Measurements from ENCODE around the gene TOB2. TPM values are rescaled to one million over a fixed set of nuclear protein-coding genes. Genes with fewer than 3 reads are reported as not detected.
A peak's percentile ranks its signal among the peaks of the same experiment; 100 is the strongest.
"Not testable (repeated sequence)": the region's sequence is repeated elsewhere in the genome, so short reads cannot be mapped to it uniquely, and the experiment has no call there.

TOB2 gene
- total RNA-seq, 1 donor from 2014 or later = 60.3 TPM

GRCh38 chr22:41437198-41437597 is 9.4 kb downstream of the TOB2 start:
- CTCF ChIA-PET = interaction anchor here (1.0 to 1.6 kb wide), 2 partner anchors 11 to 64 kb away, joined by 3 to 4 read pairs; no protein-coding TSS in a partner anchor

GRCh38 chr22:41436322-41437113 is 10.1 kb downstream of the TOB2 start:
- POLR2A ChIA-PET = interaction anchor here (0.6 to 1.6 kb wide), 5 partner anchors 10 to 32 kb away, joined by 3 to 8 read pairs (median 4); partner anchors contain the start of genes PHF5A and TOB2
- ATAC-seq (ENCODE audit: low read depth) = peak; percentile 7
- DNase-seq = no peak
- Mint-ChIP-seq H3K4me3 (no peak overlapping the region), H3K27me3 (no peaks in the 10 kb centered on the region), H3K9me3 (no peaks in the 10 kb centered on the region), H3K36me3 (ENCODE audit: low read depth) (peaks cover 63% of the 10 kb centered on the region), H3K4me1 (peaks cover 16% of the 10 kb centered on the region), H3K27ac (no peak overlapping the region)
- CTCF ChIA-PET = interaction anchor here (1.0 to 1.6 kb wide), 2 partner anchors 10 to 65 kb away, joined by 3 to 4 read pairs; no protein-coding TSS in a partner anchor
- intact Hi-C loops (cut with micrococcal nuclease) = no loop called here
- TF ChIP-seq CTCF (IDR thresholded peaks at IDR 0.05) = no peak

More at GRCh38 chr22:41437198-41437597, 9.4 kb downstream of the TOB2 start:
- POLR2A ChIA-PET = interaction anchor here (0.7 to 1.6 kb wide), 5 partner anchors 9 to 1345 kb away, joined by 3 to 10 read pairs (median 4); partner anchors contain the start of genes PHF5A and TOB2
- Mint-ChIP-seq H3K27me3 (no peaks in the 10 kb centered on the region), H3K4me1 (peaks cover 17% of the 10 kb centered on the region), H3K9me3 (no peaks in the 10 kb centered on the region), H3K36me3 (ENCODE audit: low read depth) (peaks cover 60% of the 10 kb centered on the region), H3K27ac (no peak overlapping the region), H3K4me3 (no peak overlapping the region)
- TF ChIP-seq CTCF (IDR thresholded peaks at IDR 0.05) = no peak
- DNase-seq = no peak
- intact Hi-C loops (cut with micrococcal nuclease) = no loop called here
- ATAC-seq (ENCODE audit: low read depth) = no peak

GRCh38 chr22:41435560-41435959 is 11.0 kb downstream of the TOB2 start:
- intact Hi-C loops (cut with micrococcal nuclease) = no loop called here
- ChIA-PET CTCF (interaction anchor here (1.6 kb wide), 1 partner anchor 66 kb away, joined by 4 read pairs; no protein-coding TSS in a partner anchor), POLR2A (interaction anchor here (0.6 to 1.6 kb wide), 2 partner anchors 10 to 11 kb away, joined by 3 to 6 read pairs; no protein-coding TSS in a partner anchor)
- no peaks in the 10 kb centered on the region for H3K9me3 Mint-ChIP-seq
- DNase-seq = no peak
- ATAC-seq (ENCODE audit: low read depth) = no peak
- TF ChIP-seq CTCF (IDR thresholded peaks at IDR 0.05) = no peak
- H3K27me3 Mint-ChIP-seq = no peaks in the 10 kb centered on the region
- H3K4me1 Mint-ChIP-seq = peaks cover 21% of the 10 kb centered on the region
- no peak overlapping the region for H3K4me3 Mint-ChIP-seq
- H3K27ac Mint-ChIP-seq = peak overlapping the region; percentile 37
- H3K36me3 Mint-ChIP-seq (ENCODE audit: low read depth) = peaks cover 67% of the 10 kb centered on the region

- POLR2A ChIA-PET = interaction anchor here (1.6 kb wide), 1 partner anchor 11 kb away, joined by 3 read pairs; no protein-coding TSS in a partner anchor
- Mint-ChIP-seq H3K36me3 (ENCODE audit: low read depth) (peaks cover 69% of the 10 kb centered on the region), H3K4me1 (peaks cover 17% of the 10 kb centered on the region)
- DNase-seq; H3K9me3 Mint-ChIP-seq; H3K27ac Mint-ChIP-seq; H3K4me3 Mint-ChIP-seq; ATAC-seq (ENCODE audit: low read depth); H3K27me3 Mint-ChIP-seq; intact Hi-C loops (cut with micrococcal nuclease); CTCF ChIA-PET: not testable (repeated sequence)
Measured at GRCh38 chr22:41434361-41435003, 12.1 kb downstream of the TOB2 start.

- ATAC-seq (ENCODE audit: low read depth); H3K9me3 Mint-ChIP-seq; intact Hi-C loops (cut with micrococcal nuclease); CTCF ChIA-PET; H3K27ac Mint-ChIP-seq; DNase-seq; H3K27me3 Mint-ChIP-seq; POLR2A ChIA-PET; H3K4me3 Mint-ChIP-seq: not testable (repeated sequence)
- H3K36me3 Mint-ChIP-seq (ENCODE audit: low read depth) = peaks cover 65% of the 10 kb centered on the region
- peaks cover 11% of the 10 kb centered on the region for H3K4me1 Mint-ChIP-seq
Measured at GRCh38 chr22:41433480-41433879, 13.1 kb downstream of the TOB2 start.

- peaks cover 64% of the 10 kb centered on the region for H3K36me3 Mint-ChIP-seq (ENCODE audit: low read depth)
- intact Hi-C loops (cut with micrococcal nuclease) = no loop called here
- ChIA-PET POLR2A (no interaction called here), CTCF (no interaction called here)
- ATAC-seq (ENCODE audit: low read depth) (no peak), DNase-seq (no peak)
- no peak for TF ChIP-seq CTCF (IDR thresholded peaks at IDR 0.05)
- H3K4me1 Mint-ChIP-seq = peaks cover 12% of the 10 kb centered on the region
- H3K27me3 Mint-ChIP-seq = no peaks in the 10 kb centered on the region
- H3K27ac Mint-ChIP-seq = peak overlapping the region; percentile 53
- H3K4me3 Mint-ChIP-seq = no peak overlapping the region
- no peaks in the 10 kb centered on the region for H3K9me3 Mint-ChIP-seq
Measured at GRCh38 chr22:41431656-41432055, 14.9 kb downstream of the TOB2 start.

All from activated B cell treated with CpG ODN at 0.5 μM for 24 hours (primary cell).